Measurements from ENCODE around the gene PPFIA2.

The PPFIA2 gene

GRCh38 chr12:81274637-81275529 is 484.3 kb downstream of the PPFIA2 start:
- no peak for DNase-seq (ENCODE audit: low spot score)

- no peak for DNase-seq (ENCODE audit: low spot score)
Measured at GRCh38 chr12:81270385-81270784, 488.8 kb downstream of the PPFIA2 start.

GRCh38 chr12:81263072-81263471 is 496.1 kb downstream of the PPFIA2 start:
- DNase-seq (ENCODE audit: low spot score) = no peak

- no peak for DNase-seq (ENCODE audit: low spot score)
Measured at GRCh38 chr12:81261508-81262207, 497.5 kb downstream of the PPFIA2 start.

- DNase-seq (ENCODE audit: low spot score) = no peak
Measured at GRCh38 chr12:81259360-81259759, 499.8 kb downstream of the PPFIA2 start.

- peak; percentile 25 for DNase-seq (ENCODE audit: low spot score)
Measured at GRCh38 chr12:81257947-81258551, 501.1 kb downstream of the PPFIA2 start.

GRCh38 chr12:81255947-81256346 is 503.2 kb downstream of the PPFIA2 start:
- no peak for DNase-seq (ENCODE audit: low spot score)

GRCh38 chr12:81255456-81255855 is 503.7 kb downstream of the PPFIA2 start:
- no peak for DNase-seq (ENCODE audit: low spot score)

- no peak for DNase-seq (ENCODE audit: low spot score)
Measured at GRCh38 chr12:81253360-81253759, 505.8 kb downstream of the PPFIA2 start.

GRCh38 chr12:81252228-81252627 is 506.9 kb downstream of the PPFIA2 start:
- no peak for DNase-seq (ENCODE audit: low spot score)

GRCh38 chr12:81249976-81250375 is 509.2 kb downstream of the PPFIA2 start:
- no peak for DNase-seq (ENCODE audit: low spot score)

- DNase-seq (ENCODE audit: low spot score) = no peak
Measured at GRCh38 chr12:81245907-81246570, 513.1 kb downstream of the PPFIA2 start.

GRCh38 chr12:81245458-81245857 is 513.7 kb downstream of the PPFIA2 start:
- DNase-seq (ENCODE audit: low spot score) = no peak

GRCh38 chr12:81231574-81232368 is 527.4 kb downstream of the PPFIA2 start:
- no peak for DNase-seq (ENCODE audit: low spot score)

- DNase-seq (ENCODE audit: low spot score) = no peak
Measured at GRCh38 chr12:81229759-81230158, 529.4 kb downstream of the PPFIA2 start.

- DNase-seq (ENCODE audit: low spot score) = no peak
Measured at GRCh38 chr12:81224626-81225025, 534.5 kb downstream of the PPFIA2 start.

- DNase-seq (ENCODE audit: low spot score) = no peak
Measured at GRCh38 chr12:81222846-81223592, 536.1 kb downstream of the PPFIA2 start.

GRCh38 chr12:81221681-81222080 is 537.5 kb downstream of the PPFIA2 start:
- no peak for DNase-seq (ENCODE audit: low spot score)

GRCh38 chr12:81216739-81217138 is 542.4 kb downstream of the PPFIA2 start:
- DNase-seq (ENCODE audit: low spot score) = no peak

- no peak for DNase-seq (ENCODE audit: low spot score)
Measured at GRCh38 chr12:81212996-81213696, 546.0 kb downstream of the PPFIA2 start.

All from SW480 (cell line).